ENCODE data around the gene CCDC102A.
A peak's percentile ranks its signal among the peaks of the same experiment; 100 is the strongest.

GRCh38 chr16:57462209-57462977 is 74.0 kb downstream of the CCDC102A start, which contains the start of gene POLR2C:
- TF ChIP-seq CTCF (IDR thresholded peaks at IDR 0.05; ENCODE audit: low read depth, low read length) (peak; percentile 75), POLR2A (IDR thresholded peaks at IDR 0.05; ENCODE audit: extremely low read depth, insufficient read length) (peak; percentile 96)
